Measurements from ENCODE around the gene LZIC. TPM values are rescaled to one million over a fixed set of nuclear protein-coding genes. Genes with fewer than 3 reads are reported as not detected.
"Not testable (repeated sequence)": the region's sequence is repeated elsewhere in the genome, so short reads cannot be mapped to it uniquely, and the experiment has no call there.

Gene LZIC
- total RNA-seq, 1 donor from 2014 or later: 38.0 TPM

GRCh38 chr1:9917901-9918300 lies 25.3 kb downstream of the LZIC start:
- Mint-ChIP-seq H3K27ac (ENCODE audit: unreplicated experiment) (no peak overlapping the region), H3K27me3 (ENCODE audit: low read depth, unreplicated experiment) (no peaks in the 10 kb centered on the region), H3K4me3 (ENCODE audit: unreplicated experiment) (no peak overlapping the region), H3K4me1 (ENCODE audit: low read depth, unreplicated experiment) (peaks cover 9% of the 10 kb centered on the region), H3K36me3 (ENCODE audit: low read depth, unreplicated experiment) (no peaks in the 10 kb centered on the region), H3K9me3 (ENCODE audit: unreplicated experiment) (no peaks in the 10 kb centered on the region)
- FAIRE-seq (no peak), DNase-seq (ENCODE audit: low read depth) (no peak)
- Histone ChIP-seq H3K9me3 (ENCODE audit: insufficient read depth, low read depth, low read length) (no peaks in the 10 kb centered on the region), H3K4me3 (ENCODE audit: insufficient read depth, low read depth, low read length) (no peak overlapping the region), H3K36me3 (ENCODE audit: insufficient read depth, low read length) (no peaks in the 10 kb centered on the region), H3K4me1 (ENCODE audit: insufficient read depth, low read length) (no peaks in the 10 kb centered on the region), H2AFZ (ENCODE audit: low read depth, low read length) (no peak overlapping the region), H3K4me2 (ENCODE audit: low read length) (no peak overlapping the region), H3K27me3 (ENCODE audit: insufficient read depth, low read length) (no peaks in the 10 kb centered on the region), H3K79me2 (ENCODE audit: insufficient read depth, low read length) (no peaks in the 10 kb centered on the region), H3K9ac (ENCODE audit: low read length) (no peak overlapping the region), H3K27ac (ENCODE audit: low read depth, low read length) (no peak overlapping the region), H4K20me1 (ENCODE audit: insufficient read depth, low read length) (no peaks in the 10 kb centered on the region)
- TF ChIP-seq CTCF (IDR thresholded peaks at IDR 0.05; ENCODE audit: insufficient read depth, low read depth, low read length) (no peak), EZH2 (IDR thresholded peaks at IDR 0.05; ENCODE audit: insufficient read depth, low read length) (no peak)

GRCh38 chr1:9917495-9917894 lies 25.7 kb downstream of the LZIC start:
- not testable (repeated sequence) for H3K4me3 ChIP-seq (ENCODE audit: insufficient read depth, low read depth, low read length); H3K79me2 ChIP-seq (ENCODE audit: insufficient read depth, low read length); DNase-seq (ENCODE audit: low read depth); H4K20me1 ChIP-seq (ENCODE audit: insufficient read depth, low read length); FAIRE-seq; H3K4me1 Mint-ChIP-seq (ENCODE audit: low read depth, unreplicated experiment); H2AFZ ChIP-seq (ENCODE audit: low read depth, low read length); H3K9ac ChIP-seq (ENCODE audit: low read length); H3K27ac ChIP-seq (ENCODE audit: low read depth, low read length); H3K4me1 ChIP-seq (ENCODE audit: insufficient read depth, low read length); H3K27me3 Mint-ChIP-seq (ENCODE audit: low read depth, unreplicated experiment); H3K9me3 Mint-ChIP-seq (ENCODE audit: unreplicated experiment); H3K4me2 ChIP-seq (ENCODE audit: low read length); H3K36me3 Mint-ChIP-seq (ENCODE audit: low read depth, unreplicated experiment); H3K27ac Mint-ChIP-seq (ENCODE audit: unreplicated experiment); H3K27me3 ChIP-seq (ENCODE audit: insufficient read depth, low read length); H3K36me3 ChIP-seq (ENCODE audit: insufficient read depth, low read length); H3K9me3 ChIP-seq (ENCODE audit: insufficient read depth, low read depth, low read length); H3K4me3 Mint-ChIP-seq (ENCODE audit: unreplicated experiment)

GRCh38 chr1:9916452-9916851 lies 26.7 kb downstream of the LZIC start:
- Histone ChIP-seq H3K9ac (ENCODE audit: low read length) (no peak overlapping the region), H3K27ac (ENCODE audit: low read depth, low read length) (no peak overlapping the region), H3K4me3 (ENCODE audit: insufficient read depth, low read depth, low read length) (no peak overlapping the region), H3K9me3 (ENCODE audit: insufficient read depth, low read depth, low read length) (no peaks in the 10 kb centered on the region), H3K4me1 (ENCODE audit: insufficient read depth, low read length) (no peaks in the 10 kb centered on the region), H2AFZ (ENCODE audit: low read depth, low read length) (no peak overlapping the region), H3K79me2 (ENCODE audit: insufficient read depth, low read length) (no peaks in the 10 kb centered on the region), H4K20me1 (ENCODE audit: insufficient read depth, low read length) (no peaks in the 10 kb centered on the region), H3K27me3 (ENCODE audit: insufficient read depth, low read length) (no peaks in the 10 kb centered on the region), H3K36me3 (ENCODE audit: insufficient read depth, low read length) (no peaks in the 10 kb centered on the region), H3K4me2 (ENCODE audit: low read length) (no peak overlapping the region)
- no peak for DNase-seq (ENCODE audit: low read depth)
- no peak for FAIRE-seq
- H3K27ac Mint-ChIP-seq (ENCODE audit: unreplicated experiment): no peak overlapping the region
- no peaks in the 10 kb centered on the region for H3K4me1 Mint-ChIP-seq (ENCODE audit: low read depth, unreplicated experiment)
- no peaks in the 10 kb centered on the region for H3K36me3 Mint-ChIP-seq (ENCODE audit: low read depth, unreplicated experiment)
- H3K9me3 Mint-ChIP-seq (ENCODE audit: unreplicated experiment): no peaks in the 10 kb centered on the region
- H3K4me3 Mint-ChIP-seq (ENCODE audit: unreplicated experiment): no peak overlapping the region
- TF ChIP-seq CTCF (IDR thresholded peaks at IDR 0.05; ENCODE audit: insufficient read depth, low read depth, low read length) (no peak), EZH2 (IDR thresholded peaks at IDR 0.05; ENCODE audit: insufficient read depth, low read length) (no peak)
- H3K27me3 Mint-ChIP-seq (ENCODE audit: low read depth, unreplicated experiment): no peaks in the 10 kb centered on the region
